ENCODE data around the gene PEX14. TPM values are rescaled to one million over a fixed set of nuclear protein-coding genes. Genes with fewer than 3 reads are reported as not detected.

The PEX14 gene
- total RNA-seq, 1 donor: 15.2 TPM

GRCh38 chr1:10606064-10606463, 131.3 kb downstream of the PEX14 start:
- no peak overlapping the region for H3K4me2 ChIP-seq (ENCODE audit: insufficient read depth, low read length)
- H2AFZ ChIP-seq (ENCODE audit: low read length): no peak overlapping the region
- H3K9me3 ChIP-seq (ENCODE audit: low read depth, low read length): no peaks in the 10 kb centered on the region
- no peak overlapping the region for H3K27ac ChIP-seq (ENCODE audit: low read depth, low read length)
- H3K4me1 ChIP-seq (ENCODE audit: insufficient read depth, low read length): peaks cover 2% of the 10 kb centered on the region
- no peak for DNase-seq (ENCODE audit: insufficient read length, low spot score, missing footprints)
- H4K20me1 ChIP-seq (ENCODE audit: insufficient read depth, low read length): no peaks in the 10 kb centered on the region
- no peak overlapping the region for H3K4me3 ChIP-seq (ENCODE audit: insufficient read depth, low read length)
- no peaks in the 10 kb centered on the region for H3K27me3 ChIP-seq (ENCODE audit: insufficient read depth, low read length)
- no peaks in the 10 kb centered on the region for H3K79me2 ChIP-seq (ENCODE audit: insufficient read depth, low read length)
- peaks cover 3% of the 10 kb centered on the region for H3K36me3 ChIP-seq (ENCODE audit: insufficient read depth, low read length)
- TF ChIP-seq CTCF (IDR thresholded peaks at IDR 0.05; ENCODE audit: extremely low read depth, low read depth, low read length): no peak

- Histone ChIP-seq H3K36me3 (ENCODE audit: insufficient read depth, low read length) (no peaks in the 10 kb centered on the region), H4K20me1 (ENCODE audit: insufficient read depth, low read length) (no peaks in the 10 kb centered on the region), H3K9me3 (ENCODE audit: low read depth, low read length) (no peaks in the 10 kb centered on the region), H3K27ac (ENCODE audit: low read depth, low read length) (no peak overlapping the region), H3K4me2 (ENCODE audit: insufficient read depth, low read length) (no peak overlapping the region), H3K4me3 (ENCODE audit: insufficient read depth, low read length) (no peak overlapping the region), H3K79me2 (ENCODE audit: insufficient read depth, low read length) (no peaks in the 10 kb centered on the region), H3K4me1 (ENCODE audit: insufficient read depth, low read length) (peaks cover 3% of the 10 kb centered on the region), H2AFZ (ENCODE audit: low read length) (no peak overlapping the region), H3K27me3 (ENCODE audit: insufficient read depth, low read length) (no peaks in the 10 kb centered on the region)
- TF ChIP-seq CTCF (IDR thresholded peaks at IDR 0.05; ENCODE audit: extremely low read depth, low read depth, low read length): no peak
- DNase-seq (ENCODE audit: insufficient read length, low spot score, missing footprints): no peak
Observed at GRCh38 chr1:10607228-10607627, 132.5 kb downstream of the PEX14 start.

- Histone ChIP-seq H3K79me2 (ENCODE audit: insufficient read depth, low read length) (peaks cover 3% of the 10 kb centered on the region), H3K27ac (ENCODE audit: low read depth, low read length) (no peak overlapping the region), H3K4me1 (ENCODE audit: insufficient read depth, low read length) (peaks cover 3% of the 10 kb centered on the region), H3K9me3 (ENCODE audit: low read depth, low read length) (no peaks in the 10 kb centered on the region), H3K4me3 (ENCODE audit: insufficient read depth, low read length) (no peak overlapping the region), H3K36me3 (ENCODE audit: insufficient read depth, low read length) (no peaks in the 10 kb centered on the region), H3K27me3 (ENCODE audit: insufficient read depth, low read length) (no peaks in the 10 kb centered on the region), H2AFZ (ENCODE audit: low read length) (no peak overlapping the region), H3K4me2 (ENCODE audit: insufficient read depth, low read length) (no peak overlapping the region), H4K20me1 (ENCODE audit: insufficient read depth, low read length) (peaks cover 3% of the 10 kb centered on the region)
- no peak for DNase-seq (ENCODE audit: insufficient read length, low spot score, missing footprints)
- TF ChIP-seq CTCF (IDR thresholded peaks at IDR 0.05; ENCODE audit: extremely low read depth, low read depth, low read length): no peak
Observed at GRCh38 chr1:10608690-10609089, 133.9 kb downstream of the PEX14 start.

- Histone ChIP-seq H3K27ac (ENCODE audit: low read depth, low read length) (no peak overlapping the region), H2AFZ (ENCODE audit: low read length) (no peak overlapping the region), H4K20me1 (ENCODE audit: insufficient read depth, low read length) (peaks cover 15% of the 10 kb centered on the region), H3K27me3 (ENCODE audit: insufficient read depth, low read length) (no peaks in the 10 kb centered on the region), H3K4me3 (ENCODE audit: insufficient read depth, low read length) (no peak overlapping the region), H3K79me2 (ENCODE audit: insufficient read depth, low read length) (peaks cover 3% of the 10 kb centered on the region), H3K9me3 (ENCODE audit: low read depth, low read length) (no peaks in the 10 kb centered on the region), H3K4me2 (ENCODE audit: insufficient read depth, low read length) (no peak overlapping the region), H3K36me3 (ENCODE audit: insufficient read depth, low read length) (no peaks in the 10 kb centered on the region), H3K4me1 (ENCODE audit: insufficient read depth, low read length) (peaks cover 3% of the 10 kb centered on the region)
- no peak for TF ChIP-seq CTCF (IDR thresholded peaks at IDR 0.05; ENCODE audit: extremely low read depth, low read depth, low read length)
- peak; percentile 93 for DNase-seq (ENCODE audit: insufficient read length, low spot score, missing footprints)
Observed at GRCh38 chr1:10610901-10611600, 136.3 kb downstream of the PEX14 start.

Data from osteoblast (primary cell).